Ramos (cell line): ENCODE measurements around the gene MECP2.

Source experiments
- in situ Hi-C: fragments of 300-500 bp; cut with MboI; formaldehyde crosslinking; loops from one replicate; pipeline ENCODE4 v1.14.3; 2022; ENCODE audit warnings: low sequenced_read_pairs; ENCODE audit not compliant: unreplicated experiment

The MECP2 gene

GRCh38 chrX:154019633-154020528, 77.6 kb downstream of the MECP2 start, which contains the start of gene IRAK1:
IRAK1 (minus strand) TSS chrX:154019902; CDS start chrX:154019812, 90 bp downstream.
- in situ Hi-C loops = no loop called here

- in situ Hi-C loops = no loop called here
Measured at GRCh38 chrX:154019061-154019621, 78.4 kb downstream of the MECP2 start.

- in situ Hi-C loops = no loop called here
Measured at GRCh38 chrX:154018518-154019060, 78.9 kb downstream of the MECP2 start.

GRCh38 chrX:154017766-154018517, 79.6 kb downstream of the MECP2 start:
- in situ Hi-C loops = no loop called here

GRCh38 chrX:154016366-154017076, 81.0 kb downstream of the MECP2 start:
- in situ Hi-C loops = no loop called here

- in situ Hi-C loops = no loop called here
Measured at GRCh38 chrX:154015581-154016264, 81.8 kb downstream of the MECP2 start.

GRCh38 chrX:154014429-154015380, 82.8 kb downstream of the MECP2 start:
- in situ Hi-C loops = no loop called here

GRCh38 chrX:154013614-154014360, 83.7 kb downstream of the MECP2 start:
- in situ Hi-C loops = no loop called here

GRCh38 chrX:154013001-154013421, 84.5 kb downstream of the MECP2 start:
- in situ Hi-C loops = no loop called here

GRCh38 chrX:154012336-154012991, 85.1 kb downstream of the MECP2 start:
- in situ Hi-C loops = no loop called here

GRCh38 chrX:154011376-154012335, 85.9 kb downstream of the MECP2 start:
- in situ Hi-C loops = no loop called here

- in situ Hi-C loops = no loop called here
Measured at GRCh38 chrX:154010330-154011087, 87.0 kb downstream of the MECP2 start.

GRCh38 chrX:154008521-154008920, 89.0 kb downstream of the MECP2 start:
- in situ Hi-C loops = no loop called here

GRCh38 chrX:154006947-154007346, 90.6 kb downstream of the MECP2 start:
- in situ Hi-C loops = no loop called here

GRCh38 chrX:154004315-154004714, 93.2 kb downstream of the MECP2 start:
- in situ Hi-C loops = no loop called here
